DND-41 (cell line): Measurements from ENCODE around the gene ELAPOR1.

ENCODE experiments used
- ATAC-seq: fragments of 200-7000 bp; cut with Tn5 transposase; 3 replicates; pipeline ENCODE4 v1.9.1; 2021; ENCODE audit warnings: low read depth; ENCODE audit not compliant: insufficient read depth
- DNase-seq: peaks from one replicate; pipeline ENCODE4 v3.0.0-alpha.2; 2020
- H2AFZ ChIP-seq: 2 replicates; pipeline ENCODE4 v1.6.0; 2012; ENCODE audit warnings: low read depth, low read length
- H3K27ac ChIP-seq: 2 replicates; pipeline ENCODE4 v1.5.1; 2012; ENCODE audit warnings: low read length, inconsistent platforms
- H3K27me3 ChIP-seq: fragments of 200-600 bp; sonication (generic); 2 replicates; pipeline ENCODE4 v1.6.0; 2012; ENCODE audit warnings: low read length, mild to moderate bottlenecking, inconsistent platforms; ENCODE audit not compliant: insufficient read depth, poor library complexity
- H3K36me3 ChIP-seq: 2 replicates; pipeline ENCODE4 v1.5.1; 2012; ENCODE audit warnings: low read length, inconsistent platforms; ENCODE audit not compliant: insufficient read depth
- H3K4me1 ChIP-seq: 2 replicates; pipeline ENCODE4 v1.5.1; 2012; ENCODE audit warnings: mild to moderate bottlenecking, low read length; ENCODE audit not compliant: insufficient read depth
- H3K4me2 ChIP-seq: 2 replicates; pipeline ENCODE4 v1.6.0; 2012; ENCODE audit warnings: mild to moderate bottlenecking, moderate library complexity, low read length, inconsistent platforms; ENCODE audit not compliant: insufficient read depth
- H3K4me3 ChIP-seq, 2 experiments: fragments of 200-600 bp in 1 of 2; shearing (Covaris generic) in 1 of 2; 2 replicates each; pipeline ENCODE4 v1.5.1; 2012 to 2016; ENCODE audit warnings: inconsistent platforms in 2 of 2, low read length in 2 of 2, mild to moderate bottlenecking in 2 of 2, low read depth in 1 of 2, moderate library complexity in 1 of 2
- H3K79me2 ChIP-seq: 2 replicates; pipeline ENCODE4 v1.6.0; 2012; ENCODE audit warnings: low read length, inconsistent platforms; ENCODE audit not compliant: insufficient read depth
- H3K9ac ChIP-seq: 2 replicates; pipeline ENCODE4 v1.6.0; 2012; ENCODE audit warnings: low read depth, mild to moderate bottlenecking, inconsistent platforms, low read length, moderate library complexity
- H3K9me3 ChIP-seq: 2 replicates; pipeline ENCODE4 v1.5.1; 2012; ENCODE audit warnings: low read length, moderate library complexity, mild to moderate bottlenecking, inconsistent platforms; ENCODE audit not compliant: insufficient read depth, severe bottlenecking
- H4K20me1 ChIP-seq: 2 replicates; pipeline ENCODE4 v1.6.0; 2012; ENCODE audit warnings: low read length; ENCODE audit not compliant: insufficient read depth
- EZH2 ChIP-seq: IDR thresholded peaks from 3 replicates; pipeline ENCODE4 v1.6.1; 2012; ENCODE audit warnings: borderline replicate concordance, low read depth, mild to moderate bottlenecking, moderate library complexity, low read length, inconsistent platforms; ENCODE audit not compliant: severe bottlenecking
- TF ChIP-seq, protein P1 (sequence below): IDR thresholded peaks from 2 replicates; pipeline ENCODE4 v1.5.1; 2012; ENCODE audit warnings: borderline replicate concordance, low read length, moderate library complexity, mild to moderate bottlenecking; ENCODE audit not compliant: poor library complexity, severe bottlenecking; ENCODE audit errors: extremely low read depth

ELAPOR1 gene

DNA sequence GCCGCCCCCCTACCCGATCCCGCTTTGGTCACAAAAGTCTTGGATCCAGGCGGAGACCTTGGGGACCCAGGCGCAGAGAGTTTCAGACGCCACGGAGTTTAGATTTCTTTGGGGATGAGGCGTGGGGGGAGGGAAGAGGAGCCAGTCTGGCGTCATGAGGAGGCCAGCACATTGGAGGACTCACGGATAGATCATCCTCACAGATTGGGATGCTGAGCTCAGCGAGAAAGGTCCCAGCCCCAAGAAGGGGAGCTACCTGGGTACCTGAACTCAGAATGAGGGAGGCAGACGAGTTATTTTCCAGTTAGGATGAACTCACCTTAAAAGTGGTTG lies 393 bp downstream of the ELAPOR1 start:
- Histone ChIP-seq H3K9me3 (no peaks in the 10 kb centered on the region), H3K9ac (no peak overlapping the region), H3K4me2 (no peak overlapping the region), H3K4me1 (peaks cover 10% of the 10 kb centered on the region), H2AFZ (no peak overlapping the region), H3K79me2 (no peaks in the 10 kb centered on the region), H3K27ac (no peak overlapping the region), H3K27me3 (peaks cover 48% of the 10 kb centered on the region), H3K4me3 (no peak overlapping the region), H3K36me3 (no peaks in the 10 kb centered on the region), H4K20me1 (no peaks in the 10 kb centered on the region; the same call in 1 of the 2 replicates)
- no peak for DNase-seq
- no peak for ATAC-seq
- TF ChIP-seq EZH2, result no peak
- TF ChIP-seq, protein P1, sequence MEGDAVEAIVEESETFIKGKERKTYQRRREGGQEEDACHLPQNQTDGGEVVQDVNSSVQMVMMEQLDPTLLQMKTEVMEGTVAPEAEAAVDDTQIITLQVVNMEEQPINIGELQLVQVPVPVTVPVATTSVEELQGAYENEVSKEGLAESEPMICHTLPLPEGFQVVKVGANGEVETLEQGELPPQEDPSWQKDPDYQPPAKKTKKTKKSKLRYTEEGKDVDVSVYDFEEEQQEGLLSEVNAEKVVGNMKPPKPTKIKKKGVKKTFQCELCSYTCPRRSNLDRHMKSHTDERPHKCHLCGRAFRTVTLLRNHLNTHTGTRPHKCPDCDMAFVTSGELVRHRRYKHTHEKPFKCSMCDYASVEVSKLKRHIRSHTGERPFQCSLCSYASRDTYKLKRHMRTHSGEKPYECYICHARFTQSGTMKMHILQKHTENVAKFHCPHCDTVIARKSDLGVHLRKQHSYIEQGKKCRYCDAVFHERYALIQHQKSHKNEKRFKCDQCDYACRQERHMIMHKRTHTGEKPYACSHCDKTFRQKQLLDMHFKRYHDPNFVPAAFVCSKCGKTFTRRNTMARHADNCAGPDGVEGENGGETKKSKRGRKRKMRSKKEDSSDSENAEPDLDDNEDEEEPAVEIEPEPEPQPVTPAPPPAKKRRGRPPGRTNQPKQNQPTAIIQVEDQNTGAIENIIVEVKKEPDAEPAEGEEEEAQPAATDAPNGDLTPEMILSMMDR, result no peak

DNA sequence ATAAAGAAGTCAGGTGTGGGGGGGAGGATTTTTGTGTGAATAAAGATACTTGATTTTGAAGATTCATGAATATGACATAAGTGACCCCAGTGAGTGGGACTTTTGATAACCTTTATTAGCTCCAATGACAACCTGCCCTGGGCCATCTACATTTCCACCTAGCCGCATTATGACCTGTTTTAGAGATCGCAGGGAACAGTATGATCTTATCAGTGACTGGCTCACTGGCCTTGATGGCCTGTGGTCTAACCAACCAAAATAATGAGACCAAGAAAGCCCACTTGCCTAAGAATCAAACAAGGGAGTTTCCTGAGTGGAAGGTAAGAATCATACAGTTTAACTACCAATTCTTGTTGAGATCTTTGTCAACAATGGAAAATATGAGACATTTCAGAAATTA lies 1.8 kb downstream of the ELAPOR1 start:
- no peak overlapping the region for H3K27ac ChIP-seq
- DNase-seq (no peak), ATAC-seq (no peak)
- no peaks in the 10 kb centered on the region for H3K9me3 ChIP-seq
- H3K79me2 ChIP-seq, result no peaks in the 10 kb centered on the region
- H3K4me3 ChIP-seq, result no peak overlapping the region
- H2AFZ ChIP-seq, result no peak overlapping the region
- peaks cover 10% of the 10 kb centered on the region for H3K4me1 ChIP-seq
- peaks cover 43% of the 10 kb centered on the region for H3K27me3 ChIP-seq
- no peak overlapping the region for H3K9ac ChIP-seq
- no peak for TF ChIP-seq EZH2
- TF ChIP-seq, protein P1, result no peak
- H3K4me2 ChIP-seq, result no peak overlapping the region
- H4K20me1 ChIP-seq, result no peaks in the 10 kb centered on the region
- H3K36me3 ChIP-seq, result no peaks in the 10 kb centered on the region

DNA sequence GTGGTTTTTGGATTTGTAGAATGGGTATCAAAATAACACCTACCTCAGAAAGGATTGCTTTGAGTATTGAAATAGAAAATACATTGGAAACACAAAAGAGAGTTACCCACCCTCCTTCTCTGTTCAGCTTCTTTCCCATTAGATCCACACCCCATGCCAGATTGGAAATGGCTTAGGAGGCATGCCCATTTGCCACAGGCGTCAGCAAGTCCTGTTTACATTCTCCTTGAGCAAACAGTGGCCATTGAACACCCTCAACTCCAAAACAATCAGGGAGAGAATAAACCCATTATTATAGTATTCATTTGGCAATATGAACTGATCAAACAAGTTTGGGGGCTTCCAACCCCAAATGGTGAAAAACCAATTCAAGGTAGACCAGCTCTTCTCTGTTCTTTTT lies 2.4 kb downstream of the ELAPOR1 start:
- no peak overlapping the region for H3K4me3 ChIP-seq
- peaks cover 41% of the 10 kb centered on the region for H3K27me3 ChIP-seq
- H3K9ac ChIP-seq, result no peak overlapping the region
- no peaks in the 10 kb centered on the region for H4K20me1 ChIP-seq
- H3K79me2 ChIP-seq, result no peaks in the 10 kb centered on the region
- H3K4me2 ChIP-seq, result no peak overlapping the region
- no peaks in the 10 kb centered on the region for H3K36me3 ChIP-seq
- H3K4me1 ChIP-seq, result peaks cover 10% of the 10 kb centered on the region
- DNase-seq (no peak), ATAC-seq (no peak)
- H2AFZ ChIP-seq, result no peak overlapping the region
- no peak for TF ChIP-seq EZH2
- TF ChIP-seq, protein P1, result no peak
- H3K27ac ChIP-seq, result no peak overlapping the region
- no peaks in the 10 kb centered on the region for H3K9me3 ChIP-seq

DNA sequence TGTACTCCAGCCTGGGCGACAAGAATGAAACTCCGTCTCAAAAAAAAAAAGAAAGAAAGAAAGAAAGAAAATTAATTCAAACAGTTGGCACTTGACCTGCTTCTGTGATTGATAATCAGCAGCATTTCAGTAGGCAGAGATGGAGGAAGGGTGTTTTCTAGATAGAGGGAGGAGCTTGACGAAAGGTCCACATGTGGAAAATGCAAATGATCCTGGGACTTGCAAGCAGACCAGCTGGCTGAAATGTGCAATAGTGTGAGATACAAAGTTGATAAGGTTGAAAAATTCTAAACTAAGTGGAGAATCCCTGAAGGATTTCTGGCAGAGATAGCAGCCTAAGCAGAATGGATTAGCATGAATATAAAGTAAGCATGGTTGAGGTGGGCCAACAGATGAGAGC lies 4.2 kb downstream of the ELAPOR1 start:
- Histone ChIP-seq H3K9ac (no peak overlapping the region), H3K4me2 (no peak overlapping the region), H3K4me3 (no peak overlapping the region), H4K20me1 (no peaks in the 10 kb centered on the region), H3K27ac (no peak overlapping the region), H3K36me3 (no peaks in the 10 kb centered on the region), H3K27me3 (peaks cover 30% of the 10 kb centered on the region), H3K4me1 (no peaks in the 10 kb centered on the region), H3K79me2 (no peaks in the 10 kb centered on the region), H2AFZ (no peak overlapping the region), H3K9me3 (no peaks in the 10 kb centered on the region)
- ATAC-seq, result no peak
- TF ChIP-seq, protein P1, result no peak
- TF ChIP-seq EZH2, result no peak
- DNase-seq, result no peak
